CD4-positive, alpha-beta T cell treated with Interleukin-12 subunit alpha and Interleukin-12 subunit beta, for 1 hour (primary cell): Measurements from ENCODE around the gene WWC2.
"Not testable (repeated sequence)": the region's sequence is repeated elsewhere in the genome, so short reads cannot be mapped to it uniquely, and the experiment has no call there.

Experiments
- DNase-seq: peaks from one replicate; pipeline ENCODE4 v3.0.0-alpha.2; 2020

WWC2 gene

DNA sequence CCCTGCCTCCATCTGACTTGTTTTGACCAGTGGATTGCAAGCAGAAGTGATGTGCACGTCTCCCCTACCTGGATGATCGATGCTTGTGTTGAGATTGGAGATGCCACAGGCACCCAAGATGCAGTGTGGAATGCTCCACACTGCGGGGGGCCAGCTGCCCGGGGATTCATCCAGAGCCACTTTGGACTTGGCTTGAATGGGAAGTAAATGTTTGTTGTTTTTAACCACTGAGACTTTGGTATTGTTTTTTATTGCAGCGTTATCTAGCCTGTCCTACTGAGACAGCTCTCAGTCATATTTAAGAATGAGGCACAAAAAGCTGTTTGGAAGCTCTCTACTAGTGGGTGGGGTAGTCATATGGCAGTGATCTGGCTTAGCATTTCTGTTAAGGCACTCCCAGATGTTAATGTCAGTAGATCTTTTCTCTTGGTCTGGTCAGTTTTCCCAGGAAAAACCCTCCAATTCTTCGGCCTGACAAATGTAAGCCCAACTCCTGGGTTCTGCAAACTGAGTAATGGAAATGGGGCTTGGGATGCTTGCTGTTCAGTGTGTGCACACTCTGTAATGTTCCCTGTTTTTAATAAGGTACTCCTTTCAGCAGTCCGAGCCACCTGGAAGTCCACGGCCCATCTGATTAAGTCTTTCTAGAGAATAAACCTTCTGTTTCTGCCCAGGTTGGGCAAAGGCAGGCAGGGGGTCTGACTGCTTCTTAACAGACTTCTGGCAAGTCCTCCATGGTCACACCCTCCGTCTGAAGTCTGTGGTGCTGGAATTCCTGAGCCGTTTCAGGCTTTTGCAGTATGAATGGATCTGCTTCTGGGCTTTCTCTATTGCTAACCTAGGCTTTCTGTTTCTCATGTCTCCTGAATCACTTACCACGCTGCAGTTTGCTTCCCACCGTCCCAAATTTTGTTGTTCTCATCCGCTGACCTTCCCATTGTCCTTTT is 74.8 kb downstream of the WWC2 start:
- no peak for DNase-seq

DNA sequence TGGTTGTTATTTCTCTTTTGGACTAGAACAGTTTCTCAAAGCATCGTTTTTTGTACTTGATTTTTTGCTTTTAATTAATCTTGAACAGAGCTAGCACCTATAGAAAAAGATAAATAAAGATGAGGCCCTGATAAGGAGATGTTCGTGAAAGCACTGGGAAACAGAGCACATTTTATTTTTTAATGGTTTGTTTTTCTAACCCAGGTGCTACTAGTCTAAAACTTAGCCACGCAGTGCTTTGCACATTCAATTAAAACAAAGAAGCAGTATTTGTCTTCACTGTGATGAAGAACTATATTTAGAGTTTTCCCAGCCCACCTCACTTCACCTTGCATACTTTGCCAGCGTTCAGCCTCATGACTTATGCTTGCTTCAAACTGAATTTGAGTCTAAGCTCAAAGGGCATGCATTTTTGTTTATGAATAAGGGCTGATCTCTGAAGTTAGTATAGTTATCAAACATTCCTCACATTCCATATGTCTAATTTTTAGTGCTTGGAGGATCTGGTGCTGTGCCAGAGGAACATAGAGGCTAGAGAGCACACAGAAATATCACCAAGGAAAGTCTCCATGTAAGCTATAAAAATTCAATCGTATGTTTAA is 76.7 kb downstream of the WWC2 start:
- no peak for DNase-seq

DNA sequence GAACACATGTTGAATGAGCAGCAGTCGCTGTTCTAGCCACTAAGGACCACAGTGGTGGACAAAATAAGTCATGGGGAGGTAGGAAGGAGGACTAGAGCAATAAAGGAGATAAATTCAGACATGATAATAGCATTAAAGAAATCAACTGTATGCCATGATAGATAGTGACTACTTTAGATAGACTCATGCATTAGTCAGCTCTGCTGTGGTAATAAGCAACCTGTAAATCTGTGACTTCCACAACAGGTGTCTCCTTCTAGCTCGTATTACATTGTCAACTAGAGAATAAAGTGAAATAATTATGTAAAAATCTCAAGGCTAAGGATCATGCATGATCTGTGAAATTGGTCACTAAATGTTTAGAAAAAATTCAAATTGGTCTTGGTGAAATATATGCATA is 77.9 kb downstream of the WWC2 start:
- DNase-seq, result no peak

DNA sequence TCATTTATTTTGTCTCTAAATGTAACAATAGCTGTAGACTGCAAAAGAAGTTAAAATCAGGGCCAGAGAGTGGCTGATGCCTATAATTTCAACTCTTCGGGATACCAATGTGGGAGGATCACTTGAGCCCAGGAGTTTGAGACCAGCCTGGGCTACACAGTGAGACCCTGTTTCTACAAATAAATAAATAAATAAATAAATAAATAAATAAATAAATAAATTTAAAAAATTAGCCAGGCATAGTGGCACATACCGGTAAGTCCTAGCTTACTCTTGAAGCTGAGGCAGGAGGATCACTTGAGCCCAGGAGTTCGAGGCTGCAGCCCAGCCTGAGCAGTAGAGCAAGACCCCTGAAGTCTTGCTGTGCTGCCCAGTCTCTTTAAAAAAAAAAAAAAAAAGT is 79.1 kb downstream of the WWC2 start:
- no peak for DNase-seq

DNA sequence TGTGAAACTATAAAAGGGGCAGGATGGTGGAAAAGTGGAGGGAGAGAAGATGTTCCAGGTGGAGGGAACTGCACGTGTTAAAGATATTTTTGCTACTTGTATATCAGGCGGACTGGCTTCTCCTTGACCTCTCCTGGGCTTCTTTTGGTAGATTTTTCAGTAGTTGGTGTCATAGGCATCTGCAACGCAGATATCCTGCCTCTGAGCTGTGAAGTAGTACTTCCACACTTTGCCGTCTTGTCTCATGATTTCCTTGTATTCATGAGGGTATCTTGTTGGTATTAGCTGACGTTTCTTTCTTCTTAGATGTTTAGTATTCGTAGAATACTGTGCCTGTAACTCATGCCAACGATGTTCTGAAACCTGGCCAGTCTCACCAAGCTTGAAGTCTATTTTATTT is 81.0 kb downstream of the WWC2 start:
- DNase-seq, result no peak

DNA sequence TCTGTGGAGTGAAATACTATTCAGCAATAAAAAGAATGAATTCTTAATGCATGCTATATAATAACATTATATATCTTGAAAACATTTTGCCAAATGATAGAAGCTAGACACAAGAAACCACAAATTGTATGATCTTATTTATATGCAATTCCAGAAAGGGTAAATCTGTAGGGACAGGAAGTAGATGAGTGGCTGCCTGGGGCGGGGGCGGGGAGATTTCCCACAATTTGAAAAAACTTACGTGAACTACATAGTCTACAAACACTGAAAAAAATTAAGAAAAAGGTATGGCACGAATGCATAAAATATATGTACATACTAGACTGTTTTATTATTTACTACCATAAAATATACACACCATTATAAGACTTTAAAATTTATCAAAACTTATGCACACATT is 81.6 kb downstream of the WWC2 start:
- DNase-seq, result no peak

DNA sequence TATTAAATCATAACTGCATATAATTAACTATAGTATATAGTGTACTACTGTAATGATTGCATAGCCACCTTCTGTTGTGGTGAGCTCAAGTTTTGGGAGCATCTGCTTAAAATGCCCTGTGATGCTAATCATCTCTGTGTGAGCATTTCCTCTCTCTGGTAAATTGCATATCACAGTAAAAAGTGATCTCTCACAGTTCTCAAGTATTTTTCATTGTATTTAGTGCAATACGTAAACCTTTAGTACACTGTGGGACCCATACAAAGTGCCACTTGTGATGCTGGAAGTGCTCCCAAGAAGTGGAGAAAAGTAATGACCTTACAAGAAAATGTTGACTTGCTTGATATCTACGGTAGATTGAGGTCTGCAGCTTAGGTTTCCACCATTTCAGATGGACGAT is 82.0 kb downstream of the WWC2 start:
- DNase-seq, result no peak

DNA sequence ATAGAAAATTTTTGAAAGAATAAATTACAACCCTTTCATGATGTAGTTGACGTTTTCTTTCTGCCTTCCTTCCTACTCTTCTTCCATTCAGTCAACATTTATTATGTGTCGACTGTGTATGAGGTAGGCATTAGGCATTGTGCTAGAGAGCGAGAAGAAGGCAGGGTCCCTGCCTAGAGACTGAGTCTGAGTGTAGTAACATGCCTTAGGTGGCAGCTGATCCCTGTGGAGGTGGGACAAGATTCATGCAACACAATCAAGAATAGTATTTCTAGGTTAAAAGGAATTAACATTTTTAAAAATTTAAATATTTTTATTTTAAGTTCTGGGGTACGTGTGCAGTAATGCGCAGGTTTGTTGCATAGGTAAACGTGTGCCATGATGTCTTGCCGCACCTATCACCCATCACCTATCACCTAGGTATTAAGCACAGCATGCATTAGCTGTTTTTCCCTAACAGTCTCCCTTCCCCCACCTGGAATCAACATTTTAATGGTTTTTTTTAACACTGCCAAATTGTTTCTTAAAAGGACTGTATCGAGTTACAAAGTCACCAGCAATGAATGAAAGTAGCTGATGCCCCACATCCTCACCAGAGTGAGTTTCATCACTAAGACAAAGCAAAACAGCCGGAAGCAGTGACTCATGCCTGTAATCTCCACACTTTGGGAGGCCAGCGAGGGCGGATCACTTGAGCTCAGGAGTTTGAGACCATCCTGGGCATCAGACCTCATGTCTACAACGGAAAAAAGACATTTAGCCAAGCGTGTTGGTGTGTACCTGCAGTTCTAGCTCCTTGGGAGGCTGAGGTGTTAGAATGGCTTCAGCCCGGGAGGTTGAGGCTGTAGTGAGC is 84.0 kb downstream of the WWC2 start:
- DNase-seq, result no peak

DNA sequence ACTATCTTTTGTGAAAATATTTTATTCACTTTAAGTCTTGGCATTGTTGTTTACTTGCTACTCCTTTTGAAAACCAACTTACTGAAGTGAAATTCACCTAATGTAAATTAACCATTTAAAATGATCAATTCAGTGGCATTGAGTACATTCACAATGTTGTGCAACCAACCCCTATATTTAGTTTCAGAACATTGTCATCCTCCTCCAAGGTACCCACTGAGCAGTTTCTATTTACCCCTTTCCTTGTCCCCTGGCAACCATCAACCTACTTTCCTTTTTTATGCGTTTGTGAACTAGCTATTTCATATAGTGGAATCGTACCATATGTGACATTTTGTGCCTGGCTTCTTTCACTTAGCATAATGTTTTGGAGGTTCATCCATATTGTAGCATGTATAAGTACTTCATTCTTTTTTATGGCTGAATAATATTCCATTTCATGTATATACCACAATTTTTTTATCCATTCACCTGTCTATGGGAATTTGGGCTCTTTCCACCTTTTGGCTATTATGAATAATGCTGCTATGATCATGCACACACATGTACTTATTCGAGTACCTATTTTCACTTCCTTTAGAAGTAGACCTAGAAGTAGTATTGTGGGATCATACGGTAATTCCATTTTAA is 85.0 kb downstream of the WWC2 start:
- no peak for DNase-seq

DNA sequence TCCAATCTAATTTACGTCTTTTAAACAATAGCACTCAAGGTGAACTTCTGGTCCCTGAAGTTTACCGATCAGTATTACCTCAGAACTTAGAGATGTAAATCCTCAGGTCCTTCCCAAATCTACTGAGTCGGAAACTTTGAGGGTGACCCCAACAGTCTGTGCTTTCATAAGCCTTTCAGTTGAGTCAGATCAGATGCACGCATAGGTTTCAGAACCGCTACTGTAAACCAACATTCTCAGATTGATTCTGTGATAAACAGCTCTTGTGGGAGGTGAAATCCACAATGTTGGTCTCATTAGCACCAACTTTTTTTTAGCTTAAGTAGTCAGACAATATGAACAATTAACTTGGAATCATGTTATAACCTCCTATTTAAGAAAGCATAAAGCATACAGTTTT is 86.0 kb downstream of the WWC2 start:
- no peak for DNase-seq

DNA sequence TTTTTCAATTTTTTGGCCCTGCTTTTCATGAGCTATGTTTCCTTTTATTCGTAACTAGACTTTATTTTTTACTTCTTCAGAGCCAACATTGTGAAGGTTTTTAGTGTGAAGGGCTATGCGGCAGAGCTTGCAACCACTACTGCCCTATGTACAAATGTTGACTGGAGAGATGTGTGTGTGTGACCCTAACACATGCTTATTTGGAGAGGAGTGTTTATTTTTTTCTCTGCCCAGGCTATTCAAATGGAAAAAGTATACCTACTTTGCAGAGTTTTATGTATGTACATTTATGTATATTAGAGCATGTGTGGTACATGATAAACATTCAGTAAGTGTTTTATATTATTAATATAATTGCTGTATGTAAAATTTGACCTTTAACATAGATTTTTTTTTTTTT is 86.5 kb downstream of the WWC2 start:
- DNase-seq, result no peak

DNA sequence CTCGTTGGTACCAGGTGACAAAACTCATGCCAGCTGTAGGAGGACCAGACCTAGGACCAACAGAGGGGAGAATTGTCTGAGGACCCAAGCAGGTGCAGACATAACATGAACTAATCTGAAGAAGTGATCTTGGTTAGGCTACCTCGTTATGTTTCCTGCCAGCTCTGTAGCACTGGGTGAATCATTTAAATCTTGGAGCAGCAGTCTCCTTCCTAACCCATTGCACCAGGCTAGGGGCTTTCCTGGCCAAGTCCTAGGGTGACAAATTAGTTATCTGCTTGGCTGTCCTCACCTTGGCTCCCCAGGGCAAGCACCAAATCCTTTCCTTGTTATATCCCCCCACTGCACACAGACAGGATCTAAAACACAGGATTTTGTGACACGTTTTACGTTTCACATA is 87.8 kb downstream of the WWC2 start:
- DNase-seq, result no peak

DNA sequence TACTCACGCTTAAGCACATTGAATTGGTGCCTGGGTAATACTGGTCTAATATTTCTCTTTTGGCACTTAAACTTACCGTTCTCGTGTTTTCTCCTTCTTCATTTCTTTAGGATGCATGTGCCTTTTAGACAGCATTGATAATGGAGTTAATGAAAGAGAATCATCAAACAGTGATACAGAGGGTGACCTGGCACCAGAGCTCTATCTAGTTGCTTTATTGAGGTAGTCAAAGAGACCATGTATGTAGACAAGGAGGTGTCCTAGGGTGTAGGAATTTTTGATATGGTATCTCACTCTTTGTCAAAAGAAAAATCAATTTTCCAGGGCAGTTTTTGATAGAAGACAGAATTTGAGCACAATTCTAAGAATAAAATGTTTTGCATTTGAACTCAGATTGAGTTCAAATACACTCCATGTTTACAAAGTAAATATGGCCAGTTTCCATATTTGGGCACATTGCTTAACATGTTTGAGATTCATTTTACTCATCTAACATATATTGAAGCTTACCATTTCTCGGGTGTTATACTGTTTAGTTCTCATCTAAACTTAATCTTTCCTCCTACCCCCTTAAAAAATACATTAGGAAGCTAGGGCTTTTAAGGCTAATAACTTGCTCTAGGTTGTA is 92.0 kb downstream of the WWC2 start:
- no peak for DNase-seq

DNA sequence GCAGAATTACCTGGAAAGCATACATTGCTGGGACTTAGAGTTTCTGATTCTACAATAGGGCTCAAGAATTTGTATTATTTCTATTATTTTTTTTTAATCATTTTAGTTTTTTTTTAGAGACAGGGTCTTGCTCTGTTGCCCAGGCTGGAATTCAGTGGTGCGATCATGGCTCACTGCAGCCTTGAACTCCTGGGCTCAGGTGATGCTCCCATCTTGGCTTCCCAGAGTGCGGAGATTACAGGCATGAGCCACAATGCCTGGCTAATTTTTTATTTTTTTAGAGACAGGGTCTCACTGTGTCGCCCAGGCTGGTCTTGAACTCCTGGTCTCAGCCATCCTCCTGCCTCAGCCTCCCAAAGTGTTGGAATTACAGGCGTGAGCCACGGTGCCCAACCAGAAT is 92.6 kb downstream of the WWC2 start:
- no peak for DNase-seq

DNA sequence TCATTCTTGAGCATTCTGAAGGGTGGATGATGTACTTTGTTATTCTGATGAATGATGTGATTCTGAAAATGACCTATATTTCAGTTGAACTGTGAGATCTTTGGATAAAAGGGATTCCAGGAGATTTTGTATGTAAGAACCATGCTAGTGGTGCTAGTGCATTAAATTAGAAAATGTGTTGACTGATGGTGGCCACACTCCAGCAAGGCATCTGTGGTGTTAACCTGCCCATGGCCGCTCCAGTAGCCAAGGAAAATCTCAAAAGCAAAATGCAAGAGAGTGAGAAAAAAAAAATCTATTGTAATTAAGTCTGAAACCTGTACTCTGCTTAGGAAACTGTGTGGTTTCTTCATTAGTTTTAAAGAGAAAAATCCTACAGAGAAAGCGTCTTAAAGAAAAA is 93.5 kb downstream of the WWC2 start:
- no peak for DNase-seq

DNA sequence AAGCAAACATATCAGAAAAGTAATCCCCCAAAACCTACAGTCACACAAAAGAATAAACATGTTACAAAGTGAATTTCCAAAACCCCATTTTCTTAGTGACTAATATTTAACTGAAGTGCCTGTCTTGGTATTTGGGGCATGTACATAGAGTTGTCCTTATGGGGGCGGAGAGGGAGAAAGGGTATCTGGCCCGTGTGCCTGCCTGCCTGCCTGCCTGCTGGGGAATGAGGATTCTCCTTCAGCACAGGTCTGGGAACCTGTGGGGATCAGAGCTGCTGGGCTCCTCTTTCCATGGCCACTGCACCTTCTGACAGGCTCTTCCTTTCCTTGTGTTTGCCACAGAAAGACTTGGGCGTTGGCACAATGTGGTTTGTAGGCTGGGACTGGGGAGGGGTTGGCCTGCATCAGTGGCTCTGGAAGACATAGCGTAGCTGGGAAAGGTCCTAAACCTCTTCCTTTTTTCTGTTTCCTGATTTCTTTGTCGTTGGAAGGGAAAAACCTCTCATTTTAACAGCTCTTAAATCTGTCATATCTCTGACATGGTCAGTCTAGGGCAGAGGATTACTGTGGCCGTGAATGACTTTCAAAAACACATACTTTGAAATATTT is 94.8 kb downstream of the WWC2 start:
- not testable (repeated sequence) for DNase-seq

DNA sequence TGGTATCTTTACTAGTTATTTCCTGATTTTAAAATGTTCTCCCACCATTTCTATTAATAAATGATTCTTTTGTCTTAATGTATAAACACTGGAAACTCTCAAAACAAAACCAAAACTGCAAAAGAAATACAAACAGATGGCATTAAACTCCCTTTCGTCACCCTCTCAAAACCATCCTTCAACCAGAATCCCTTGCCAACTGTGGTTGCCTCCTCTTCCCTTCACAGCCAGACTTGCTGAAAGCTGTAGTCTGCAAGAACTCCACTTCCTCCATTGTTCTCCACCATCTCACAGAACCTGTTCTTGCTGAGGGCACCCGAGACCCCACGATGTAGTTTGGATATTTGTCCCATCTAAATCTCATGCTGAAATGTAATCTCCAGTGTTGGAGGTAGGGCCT is 96.5 kb downstream of the WWC2 start:
- no peak for DNase-seq

DNA sequence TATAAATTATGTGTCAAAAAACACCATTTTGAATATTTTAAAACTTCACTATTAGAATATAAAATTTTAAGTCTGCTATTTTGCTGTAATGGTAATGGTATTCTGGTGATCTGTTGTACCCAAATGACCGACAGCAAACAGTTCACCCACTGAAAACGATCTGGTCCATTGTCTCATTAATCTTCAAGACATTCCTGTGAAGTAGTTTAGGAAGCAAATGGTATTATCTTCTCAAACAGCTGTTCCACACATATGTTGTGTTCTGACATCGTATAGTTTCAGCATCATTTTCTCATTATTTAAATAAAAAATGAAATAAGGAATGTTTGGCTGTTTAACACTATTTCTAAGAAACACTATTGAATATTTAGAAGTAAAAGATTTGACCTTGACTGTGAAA is 98.1 kb downstream of the WWC2 start:
- DNase-seq, result no peak

DNA sequence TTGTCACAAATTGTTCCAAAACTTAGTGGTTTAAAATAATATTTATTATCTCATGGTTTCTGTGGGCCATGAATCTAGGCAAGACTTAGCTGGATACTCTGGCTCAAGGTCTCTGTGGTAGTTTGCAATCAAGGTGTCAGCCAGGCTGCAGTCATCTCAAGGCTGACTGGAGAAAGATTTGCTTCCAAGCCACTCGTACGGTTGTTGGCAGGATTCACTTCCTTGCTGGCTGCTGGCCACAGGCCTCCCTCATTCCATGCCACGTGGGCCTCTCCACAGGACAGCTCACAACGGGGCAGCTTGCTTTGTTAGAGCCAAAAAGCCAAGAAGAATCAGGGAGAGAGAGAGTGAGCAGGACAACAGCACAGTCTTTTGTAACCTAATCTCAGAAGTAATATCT is 101.4 kb downstream of the WWC2 start:
- DNase-seq, result no peak

DNA sequence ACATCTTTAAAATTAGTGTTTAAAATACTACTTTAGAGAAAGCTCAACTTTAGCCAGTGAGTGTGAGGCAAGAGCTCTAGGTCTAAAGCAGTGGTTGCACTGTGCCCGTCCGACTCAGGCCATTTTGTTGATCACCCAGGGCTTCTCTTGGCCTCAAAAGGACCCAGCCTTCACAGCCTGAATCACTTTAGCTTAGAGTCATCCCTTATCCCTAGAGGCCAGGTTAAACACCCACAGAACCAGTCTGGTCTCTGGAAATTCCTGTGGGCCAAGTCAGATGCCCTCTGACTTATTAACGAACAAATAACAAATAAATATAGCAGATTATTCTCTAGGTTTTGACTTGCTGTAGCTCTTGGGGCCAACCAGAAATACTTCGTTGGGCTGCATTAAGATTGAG is 102.3 kb downstream of the WWC2 start:
- no peak for DNase-seq

DNA sequence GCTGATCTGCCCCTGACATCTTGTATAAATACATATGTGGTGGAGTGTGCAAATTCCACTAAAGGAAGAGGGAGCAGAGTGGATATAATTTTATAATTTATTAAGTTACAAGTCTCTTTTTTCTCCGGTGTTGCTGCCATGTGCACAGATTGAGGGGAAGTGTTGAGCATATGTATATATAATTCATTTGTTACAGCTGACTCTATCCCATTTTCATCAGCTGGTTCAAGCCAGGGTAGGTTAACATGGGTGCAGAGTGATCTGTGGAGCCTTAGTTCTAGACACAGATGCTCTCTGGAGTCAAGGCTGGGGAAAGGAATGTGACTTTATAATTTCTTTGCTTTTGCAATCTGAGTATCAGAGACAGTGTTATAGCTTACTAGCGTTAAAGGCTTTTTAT is 103.5 kb downstream of the WWC2 start:
- no peak for DNase-seq

DNA sequence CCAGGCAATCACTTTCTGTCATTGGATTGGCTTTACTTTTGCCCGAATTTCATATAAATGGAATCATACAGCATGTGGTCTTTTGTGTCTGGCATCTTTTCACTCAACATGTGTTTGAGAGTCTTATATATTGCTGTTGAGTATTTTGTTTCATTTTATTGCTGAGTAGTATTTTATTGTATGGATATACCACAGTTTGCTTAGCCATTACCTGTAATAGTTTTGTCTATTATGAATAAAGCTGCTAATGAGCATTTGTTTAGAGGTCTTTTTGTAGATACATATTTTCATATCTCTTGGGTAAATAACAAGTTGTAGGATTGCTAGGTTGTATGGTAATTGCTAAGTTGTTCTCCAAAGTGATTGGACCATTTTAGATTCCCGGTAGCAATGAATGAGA is 105.7 kb downstream of the WWC2 start:
- DNase-seq, result no peak
